Keratinocyte (primary cell): ENCODE results near the gene CTDSP2. TPM values are rescaled to one million over a fixed set of nuclear protein-coding genes. Genes with fewer than 3 reads are reported as not detected.

Source experiments
- DNase-seq: peaks from one replicate; pipeline ENCODE4 v3.0.0-alpha.2; 2011; ENCODE audit warnings: low read depth, missing footprints, low spot score
- FAIRE-seq: peaks from 2 replicates; lab custom pipeline; 2011; peaks lifted over from hg19 to GRCh38; lab: Jason Lieb, UNC
- H2AFZ ChIP-seq: 2 replicates; pipeline ENCODE4 v1.6.0; 2012; ENCODE audit warnings: low read length, control low read depth, inconsistent platforms; ENCODE audit not compliant: control insufficient read depth
- H3K27ac ChIP-seq: 2 replicates; pipeline ENCODE4 v1.5.1; 2011; ENCODE audit warnings: low read length; ENCODE audit not compliant: control insufficient read depth, insufficient read depth
- H3K27me3 ChIP-seq: 3 replicates; pipeline ENCODE4 v1.6.0; 2011; ENCODE audit warnings: low read length; ENCODE audit not compliant: control insufficient read depth, insufficient read depth; ENCODE audit errors: extremely low read depth
- H3K36me3 ChIP-seq, 2 experiments: 2 replicates in 1 of 2; 3 replicates in 1 of 2; pipeline ENCODE4 v1.5.1; 2011; ENCODE audit warnings: low read length in 2 of 2, mild to moderate bottlenecking in 1 of 2; ENCODE audit not compliant: control insufficient read depth in 2 of 2, insufficient read depth in 2 of 2; ENCODE audit errors: extremely low read depth in 1 of 2
- H3K4me1 ChIP-seq: 3 replicates; pipeline ENCODE4 v1.5.1; 2011; ENCODE audit warnings: low read length; ENCODE audit not compliant: control insufficient read depth, insufficient read depth; ENCODE audit errors: extremely low read depth
- H3K4me2 ChIP-seq: 3 replicates; pipeline ENCODE4 v1.6.0; 2011; ENCODE audit warnings: low read depth, low read length; ENCODE audit not compliant: control insufficient read depth, insufficient read depth; ENCODE audit errors: extremely low read depth
- H3K4me3 ChIP-seq, 3 experiments: fragments of 200-600 bp in 1 of 3; sonication (generic) in 1 of 3; 2 replicates in 2 of 3; 3 replicates in 1 of 3; pipeline ENCODE4 v1.5.1; 2011 to 2016; ENCODE audit warnings: low read length in 3 of 3, mild to moderate bottlenecking in 3 of 3, control low read depth in 2 of 3, inconsistent platforms in 1 of 3, low read depth in 1 of 3, mixed read lengths in 1 of 3, mixed run types in 1 of 3, moderate library complexity in 1 of 3; ENCODE audit not compliant: control insufficient read depth in 2 of 3, insufficient read depth in 2 of 3; ENCODE audit errors: extremely low read depth in 1 of 3
- H3K79me2 ChIP-seq: 2 replicates; pipeline ENCODE4 v1.6.0; 2012; ENCODE audit warnings: low read length; ENCODE audit not compliant: control insufficient read depth, insufficient read depth
- H3K9ac ChIP-seq: 3 replicates; pipeline ENCODE4 v1.6.0; 2011; ENCODE audit warnings: low read length; ENCODE audit not compliant: control insufficient read depth, insufficient read depth; ENCODE audit errors: extremely low read depth
- H3K9me1 ChIP-seq: 3 replicates; pipeline ENCODE4 v1.6.0; 2011; ENCODE audit warnings: low read length; ENCODE audit not compliant: control insufficient read depth, insufficient read depth; ENCODE audit errors: extremely low read depth
- H3K9me3 ChIP-seq: 2 replicates; pipeline ENCODE4 v1.5.1; 2012; ENCODE audit warnings: low read depth, low read length; ENCODE audit not compliant: control insufficient read depth
- H4K20me1 ChIP-seq: 3 replicates; pipeline ENCODE4 v1.6.0; 2011; ENCODE audit warnings: low read length; ENCODE audit not compliant: control insufficient read depth, insufficient read depth; ENCODE audit errors: extremely low read depth
- CTCF ChIP-seq, 3 experiments: IDR thresholded peaks in 1 of 3; conservative IDR thresholded peaks in 1 of 3; optimal IDR thresholded peaks in 1 of 3; 2 replicates in 2 of 3; 3 replicates in 1 of 3; pipeline versions ENCODE3 to v1.5.1; 2011; ENCODE audit warnings: low read length in 3 of 3, mild to moderate bottlenecking in 3 of 3, moderate library complexity in 2 of 3, control low read depth in 1 of 3, inconsistent platforms in 1 of 3; ENCODE audit not compliant: insufficient read depth in 2 of 3; ENCODE audit errors: extremely low read depth in 1 of 3
- EZH2 ChIP-seq: IDR thresholded peaks from one replicate; pipeline ENCODE4 v1.6.1; 2012; ENCODE audit warnings: inconsistent platforms, mild to moderate bottlenecking, low read length, moderate library complexity
- dilution Hi-C: fragments of 300-500 bp; cut with MboI; formaldehyde crosslinking; loops from one replicate; pipeline ENCODE4 v1.7.0; 2020; ENCODE audit warnings: low sequenced_read_pairs; ENCODE audit not compliant: extremely low pct_ligation_motif_present
- polyA plus RNA-seq, 5 experiments: library from polyadenylated mRNA; depleted of rRNA in 3 of 5; stranded (reverse) in 3 of 5; stranded (forward) in 1 of 5; unstranded in 1 of 5; fragments of >200 nt; gene quantifications; 1 replicate in 1 of 5; 2 replicates in 3 of 5; 3 replicates in 1 of 5; pipeline versions ENCODE4 v1.2.1 to v1.2.3, GENCODE V29; 2011 to 2012; ENCODE audit warnings: missing spikeins in 2 of 5, low read depth in 1 of 5, low replicate concordance in 1 of 5

CTDSP2 gene
- polyA plus RNA-seq, 1 donor (not counting 4 experiments of a cell fraction or from before 2014, with no cell fraction given), result 54.6 TPM

- H3K27ac ChIP-seq, result no peak overlapping the region
These were observed 45.2 kb upstream of the CTDSP2 start for GRCh38 chr12:57891542-57892228.

GRCh38 chr12:57890191-57891115, 43.9 kb upstream of the CTDSP2 start:
- no peak overlapping the region for H3K9ac ChIP-seq
- DNase-seq (no peak), FAIRE-seq (peak; percentile 39)
- no peaks in the 10 kb centered on the region for H3K27me3 ChIP-seq
- H2AFZ ChIP-seq, result no peak overlapping the region
- H3K27ac ChIP-seq, result peak overlapping the region; percentile 95
- no peak overlapping the region for H3K4me3 ChIP-seq
- no peak for TF ChIP-seq CTCF (optimal IDR thresholded peaks at IDR 0.05 in 1 of 3, IDR thresholded peaks at IDR 0.05 in 1 of 3, conservative IDR thresholded peaks at IDR 0.05 in 1 of 3; ENCODE audit: extremely low read depth in 1 of 3, insufficient read depth in 2 of 3, low read length in 3 of 3)
- no peak for TF ChIP-seq EZH2
- dilution Hi-C loops, result no loop called here
- no peaks in the 10 kb centered on the region for H3K36me3 ChIP-seq
- no peaks in the 10 kb centered on the region for H3K9me3 ChIP-seq
- peak overlapping the region; percentile 77 for H3K4me2 ChIP-seq
- H3K79me2 ChIP-seq, result no peaks in the 10 kb centered on the region
- peaks cover 43% of the 10 kb centered on the region for H3K4me1 ChIP-seq
- H3K9me1 ChIP-seq, result no peaks in the 10 kb centered on the region
- H4K20me1 ChIP-seq, result no peaks in the 10 kb centered on the region

More at GRCh38 chr12:57891542-57892228, 45.2 kb upstream of the CTDSP2 start:
- FAIRE-seq, result no peak
- dilution Hi-C loops, result no loop called here
- H4K20me1 ChIP-seq, result no peaks in the 10 kb centered on the region
- no peak for DNase-seq
- H3K4me3 ChIP-seq, result no peak overlapping the region
- no peak overlapping the region for H3K4me2 ChIP-seq
- no peaks in the 10 kb centered on the region for H3K79me2 ChIP-seq
- H3K4me1 ChIP-seq, result peaks cover 43% of the 10 kb centered on the region
- no peaks in the 10 kb centered on the region for H3K9me3 ChIP-seq
- no peaks in the 10 kb centered on the region for H3K9me1 ChIP-seq
- H2AFZ ChIP-seq, result no peak overlapping the region
- no peaks in the 10 kb centered on the region for H3K27me3 ChIP-seq
- no peaks in the 10 kb centered on the region for H3K36me3 ChIP-seq
- TF ChIP-seq CTCF (optimal IDR thresholded peaks at IDR 0.05 in 1 of 3, IDR thresholded peaks at IDR 0.05 in 1 of 3, conservative IDR thresholded peaks at IDR 0.05 in 1 of 3; ENCODE audit: extremely low read depth in 1 of 3, insufficient read depth in 2 of 3, low read length in 3 of 3), result no peak
- TF ChIP-seq EZH2, result no peak
- H3K9ac ChIP-seq, result no peak overlapping the region
